Gastrocnemius medialis (tissue), 4 donors: ENCODE measurements around the gene PON2. TPM values are rescaled to one million over a fixed set of nuclear protein-coding genes. Genes with fewer than 3 reads are reported as not detected.

ENCODE experiments used
- ATAC-seq, 2 donors: fragments of 150-250 bp; one replicate each; pipeline ENCODE4 v1.9.1; 2016
- DNase-seq, 2 donors: peaks; one replicate each; pipeline ENCODE4 v3.0.0-alpha.2; 2019
- H3K27ac ChIP-seq, 4 donors: fragments of 200-600 bp; sonication (generic); 1 replicate in 1 of 4; 2 replicates in 3 of 4; pipeline ENCODE4 v1.5.1; 2016 to 2018; ENCODE audit warnings: mild to moderate bottlenecking in 2 of 4, moderate library complexity in 1 of 4
- H3K27me3 ChIP-seq, 3 donors: fragments of 200-600 bp; sonication (generic) in 2 of 3; 1 replicate in 1 of 3; 2 replicates in 2 of 3; pipeline versions ENCODE4 v1.5.1 to v1.6.0; 2016 to 2019; ENCODE audit warnings: mild to moderate bottlenecking in 1 of 3, moderate library complexity in 1 of 3
- H3K36me3 ChIP-seq, 2 donors: fragments of 200-600 bp; sonication (generic) in 1 of 2; one replicate each; pipeline ENCODE4 v1.5.1; 2017 to 2018
- H3K4me1 ChIP-seq, 2 donors: fragments of 200-600 bp; sonication (generic) in 1 of 2; one replicate each; pipeline ENCODE4 v1.5.1; 2016 to 2017; ENCODE audit warnings: mild to moderate bottlenecking in 2 of 2
- H3K4me3 ChIP-seq, 4 donors: fragments of 200-600 bp; sonication (generic) in 3 of 4; 1 replicate in 1 of 4; 2 replicates in 3 of 4; pipeline ENCODE4 v1.5.1; 2016 to 2019; ENCODE audit warnings: mild to moderate bottlenecking in 2 of 4
- H3K9me3 ChIP-seq, 3 donors: fragments of 200-600 bp; sonication (generic) in 2 of 3; 1 replicate in 1 of 3; 2 replicates in 2 of 3; pipeline ENCODE4 v1.5.1; 2016 to 2019
- CTCF ChIP-seq, 5 experiments: fragments of 450-650 bp in 3 of 5; fragments of 200-600 bp in 2 of 5; sonication (generic) in 2 of 5; IDR thresholded peaks in 4 of 5; conservative IDR thresholded peaks in 1 of 5; 1 replicate in 4 of 5; 2 replicates in 1 of 5; pipeline ENCODE4 v1.5.1; 2016 to 2019; ENCODE audit warnings: antibody characterized with exemption in 5 of 5, mild to moderate bottlenecking in 3 of 5, moderate library complexity in 3 of 5
- POLR2A ChIP-seq, 2 donors: fragments of 450-650 bp; IDR thresholded peaks; one replicate each; pipeline ENCODE4 v1.6.1; 2017; ENCODE audit warnings: antibody characterized with exemption in 2 of 2, mild to moderate bottlenecking in 2 of 2, moderate library complexity in 2 of 2
- in situ Hi-C, 4 donors: fragments of 200-750 bp; cut with MboI; loops; one replicate each; pipeline versions ENCODE4 v1.15.0 to v1.8.0; 2017; ENCODE audit warnings: low sequenced_read_pairs in 4 of 4
- intact Hi-C: fragments of 100-400 bp; cut with DNase I; formaldehyde crosslinking; loops from one replicate; pipeline ENCODE4 v1.15.1; 2023; ENCODE audit warnings: low total_unique reads
- total RNA-seq, 4 donors: library from RNA; depleted of rRNA; stranded (reverse); fragments of >200 nt; gene quantifications; one replicate each; pipeline versions ENCODE4 v1.1.0 to v1.2.3, GENCODE V29; 2016

Gene PON2
- total RNA-seq, 4 donors from 2014 or later, result 10.2 to 45.4 (median 23.5) TPM

GRCh38 chr7:95396136-95397032, 38.4 kb downstream of the PON2 start, which contains the start of gene PON3:
TSS of gene PON3 (minus strand) at chr7:95396375. CDS start at chr7:95396350, 25 bp downstream.
- Histone ChIP-seq H3K4me1 (no peaks in the 10 kb centered on the region), H3K4me3 (peak within 1 kb of the TSS; percentile 40 to 49 (median 45)), H3K9me3 (no peaks in the 10 kb centered on the region), H3K36me3 (no peaks in the 10 kb centered on the region), H3K27me3 (peaks cover 0 to 6% (median 4%) of the 10 kb centered on the region in 3 donors), H3K27ac (no peak within 1 kb of the TSS)
- TF ChIP-seq CTCF (IDR thresholded peaks at IDR 0.05 in 4 of 5, conservative IDR thresholded peaks at IDR 0.05 in 1 of 5) (no peak), POLR2A (IDR thresholded peaks at IDR 0.05) (no peak)
- DNase-seq, result peak in 1 of 2 donors; percentile 12
- in situ Hi-C loops, result no loop called here
- intact Hi-C loops, result no loop called here
- no peak for ATAC-seq

- DNase-seq (no peak), ATAC-seq (no peak)
- H3K27ac ChIP-seq, result no peak overlapping the region
- TF ChIP-seq CTCF (IDR thresholded peaks at IDR 0.05 in 4 of 5, conservative IDR thresholded peaks at IDR 0.05 in 1 of 5) (no peak), POLR2A (IDR thresholded peaks at IDR 0.05) (no peak)
- no peaks in the 10 kb centered on the region for H3K4me1 ChIP-seq
- peaks cover 0 to 6% (median 4%) of the 10 kb centered on the region in 3 donors for H3K27me3 ChIP-seq
- H3K9me3 ChIP-seq, result no peaks in the 10 kb centered on the region
- peak overlapping the region in 2 of 4 donors; percentile 40 to 49 for H3K4me3 ChIP-seq
- in situ Hi-C loops (no loop called here), intact Hi-C loops (no loop called here)
- no peaks in the 10 kb centered on the region for H3K36me3 ChIP-seq
Observed at GRCh38 chr7:95395755-95396135, 39.1 kb downstream of the PON2 start.

GRCh38 chr7:95394370-95394769, 40.5 kb downstream of the PON2 start:
- Histone ChIP-seq H3K27me3 (peaks cover 0 to 6% (median 4%) of the 10 kb centered on the region in 3 donors), H3K4me1 (no peaks in the 10 kb centered on the region), H3K27ac (no peak overlapping the region), H3K4me3 (no peak overlapping the region), H3K9me3 (no peaks in the 10 kb centered on the region), H3K36me3 (no peaks in the 10 kb centered on the region)
- TF ChIP-seq POLR2A (IDR thresholded peaks at IDR 0.05) (no peak), CTCF (IDR thresholded peaks at IDR 0.05 in 4 of 5, conservative IDR thresholded peaks at IDR 0.05 in 1 of 5) (no peak)
- intact Hi-C loops (no loop called here), in situ Hi-C loops (no loop called here)
- ATAC-seq (no peak), DNase-seq (no peak)

GRCh38 chr7:95391761-95392160, 43.1 kb downstream of the PON2 start:
- Histone ChIP-seq H3K27me3 (peaks cover 0 to 6% (median 4%) of the 10 kb centered on the region in 3 donors), H3K27ac (no peak overlapping the region), H3K4me1 (no peaks in the 10 kb centered on the region), H3K36me3 (no peaks in the 10 kb centered on the region), H3K9me3 (no peaks in the 10 kb centered on the region), H3K4me3 (no peak overlapping the region)
- in situ Hi-C loops, result no loop called here
- intact Hi-C loops, result no loop called here
- TF ChIP-seq POLR2A (IDR thresholded peaks at IDR 0.05), result no peak
- TF ChIP-seq CTCF (IDR thresholded peaks at IDR 0.05 in 4 of 5, conservative IDR thresholded peaks at IDR 0.05 in 1 of 5), result no peak
- DNase-seq, result no peak
- peak in 1 of 2 donors; percentile 19 for ATAC-seq
